ENCODE results near the gene STXBP1. TPM values are rescaled to one million over a fixed set of nuclear protein-coding genes. Genes with fewer than 3 reads are reported as not detected.

STXBP1 gene
- total and polyA plus RNA-seq, 9 of the 15 experiments (the other 6 are each of a cell fraction or from before 2014, with no cell fraction given): 4.6 to 35.1 (median 9.7) TPM

DNA sequence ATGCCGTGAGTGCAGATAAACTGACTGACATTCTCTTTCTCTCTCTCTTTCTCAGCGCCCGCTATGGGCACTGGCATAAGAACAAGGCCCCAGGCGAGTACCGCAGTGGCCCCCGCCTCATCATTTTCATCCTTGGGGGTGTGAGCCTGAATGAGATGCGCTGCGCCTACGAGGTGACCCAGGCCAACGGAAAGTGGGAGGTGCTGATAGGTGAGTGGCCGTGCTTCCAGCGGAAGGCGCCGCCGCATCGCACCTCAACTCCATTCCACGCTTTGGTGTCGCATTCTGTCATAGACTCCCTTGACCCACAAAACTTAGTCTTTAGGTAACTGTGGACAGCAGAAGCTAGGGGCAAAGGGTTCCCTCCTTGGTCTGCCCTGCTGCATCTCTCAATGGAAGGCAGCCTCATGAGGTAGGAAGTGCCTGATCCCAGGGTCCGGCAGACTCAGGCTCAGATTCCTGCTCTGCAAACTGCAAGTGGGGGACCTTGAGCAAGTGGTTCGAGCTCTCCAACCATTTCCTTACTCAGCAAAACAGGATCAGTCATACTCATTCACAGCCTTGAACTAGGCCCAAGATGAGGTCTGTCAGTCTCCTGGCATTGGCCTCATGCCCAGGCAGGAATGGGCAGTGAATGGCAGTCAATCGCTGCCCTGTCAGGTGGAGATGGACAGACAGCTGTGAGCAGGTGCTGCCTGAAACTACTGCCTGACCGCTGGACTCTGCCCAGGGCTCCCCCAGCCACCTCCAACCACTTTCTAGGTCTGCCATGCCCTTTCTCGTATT lies 70.5 kb downstream of the STXBP1 start:
- CTCF ChIA-PET (ENCODE audit: low intra/inter-chr PET ratio): no interaction called here

DNA sequence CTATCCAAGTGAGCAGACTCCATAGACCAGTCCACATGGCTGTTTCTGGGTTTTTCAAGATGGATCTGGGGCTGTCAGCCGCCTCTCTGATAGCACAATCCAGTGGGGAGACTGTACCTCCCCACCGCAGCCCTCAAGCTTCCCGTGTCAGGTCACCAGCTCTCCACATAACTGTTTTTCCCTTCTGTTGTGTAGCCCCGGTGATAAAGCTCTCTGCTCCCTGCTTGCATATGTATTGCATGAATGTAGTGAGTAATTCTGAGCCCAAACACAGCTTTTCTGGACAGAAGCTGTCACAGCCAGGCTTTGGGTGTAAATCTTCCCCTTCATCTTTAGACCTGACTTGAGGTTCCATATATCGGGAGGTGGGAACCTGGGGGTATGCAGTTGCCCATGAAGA lies 71.6 kb downstream of the STXBP1 start:
- Histone ChIP-seq H3K79me2 (ENCODE audit: control insufficient read depth, insufficient read depth, low read length) (no peaks in the 10 kb centered on the region), H2AFZ (ENCODE audit: low read depth, low read length) (no peak overlapping the region), H3K27me3 (ENCODE audit: control insufficient read depth in 2 of 2, insufficient read depth in 2 of 2, low read length in 2 of 2) (no peaks in the 10 kb centered on the region), H3K36me3 (ENCODE audit: control insufficient read depth, insufficient read depth, low read length) (peaks cover 33% of the 10 kb centered on the region; the same call in 2 of the 3 replicates), H3K4me2 (ENCODE audit: insufficient read depth, low read length) (no peak overlapping the region), H4K20me1 (replicated peaks; ENCODE audit: control insufficient read depth, insufficient read depth, low read length) (no peaks in the 10 kb centered on the region), H3K4me1 (replicated peaks in 1 of 2; ENCODE audit: control insufficient read depth in 2 of 2, insufficient read depth in 2 of 2, low read length in 2 of 2) (no peaks in the 10 kb centered on the region; a peak in 1 of 5 replicates), H3K27ac (ENCODE audit: extremely low read depth, low read depth, low read length) (no peak overlapping the region), H3K9ac (ENCODE audit: insufficient read depth in 1 of 2, low read depth in 2 of 2, low read length in 2 of 2) (no peak overlapping the region; a peak in 1 of 4 replicates), H3K9me3 (replicated peaks; ENCODE audit: control insufficient read depth, insufficient read depth, low read depth, low read length) (no peaks in the 10 kb centered on the region), H3K9me1 (ENCODE audit: control insufficient read depth, insufficient read depth, low read length) (no peaks in the 10 kb centered on the region), H3K4me3 (no peak overlapping the region)
- WGBS (ENCODE audit: insufficient coverage, low coverage, missing lambda C conversion rate): 68% methylated on average over 5 of the region's 5 CpGs
- DNase-seq (ENCODE audit: extremely low read depth in 1 of 4, low spot score in 3 of 4) (no peak), ATAC-seq (no peak; the same call in 2 of the 3 replicates), FAIRE-seq (no peak)
- intact Hi-C loops (cut with micrococcal nuclease): no loop called here
- ChIA-PET CTCF (ENCODE audit: low intra/inter-chr PET ratio) (no interaction called here), POLR2A (interaction anchor here (0.6 to 1.0 kb wide), 3 partner anchors 12 to 31 kb away, joined by 3 read pairs; no protein-coding TSS in a partner anchor)
- no TSS peak for BruUV-seq (replicated peaks)
- in situ Hi-C loops (cut with MboI): no loop called here
- TF ChIP-seq KLF10 (CRISPR knock-in tag; IDR thresholded peaks at IDR 0.05) (no peak), SP1 (CRISPR knock-in tag; IDR thresholded peaks at IDR 0.05) (no peak), CEBPG (CRISPR knock-in tag; IDR thresholded peaks at IDR 0.05) (0 out of 2 replicates have a peak, but pooled peaks have one; percentile 24), CEBPG (tag; conservative IDR thresholded peaks at IDR 0.05 in 1 of 2, IDR thresholded peaks at IDR 0.05 in 1 of 2) (no peak)

More for the DNA sequence above, 70.5 kb downstream of the STXBP1 start:
- 82% methylated on average over 22 of the region's 23 CpGs for WGBS (ENCODE audit: insufficient coverage, low coverage, missing lambda C conversion rate)
- H3K79me2 ChIP-seq (ENCODE audit: control insufficient read depth, insufficient read depth, low read length): no peaks in the 10 kb centered on the region
- H3K4me1 ChIP-seq (replicated peaks in 1 of 2; ENCODE audit: control insufficient read depth in 2 of 2, insufficient read depth in 2 of 2, low read length in 2 of 2): no peaks in the 10 kb centered on the region; a peak in 1 of 5 replicates
- H3K9ac ChIP-seq (ENCODE audit: insufficient read depth in 1 of 2, low read depth in 2 of 2, low read length in 2 of 2): peak overlapping the region in 1 of 2 experiments; percentile 65; a peak in 1 of 4 replicates
- POLR2A ChIA-PET: interaction anchor here (0.8 to 2.3 kb wide), 3 partner anchors 11 to 62 kb away, joined by 3 to 6 read pairs (median 3); no protein-coding TSS in a partner anchor
- peaks cover 34% of the 10 kb centered on the region; the same call in 2 of the 3 replicates for H3K36me3 ChIP-seq (ENCODE audit: control insufficient read depth, insufficient read depth, low read length)
- no peak overlapping the region for H3K4me2 ChIP-seq (ENCODE audit: insufficient read depth, low read length)
- H3K9me3 ChIP-seq (replicated peaks; ENCODE audit: control insufficient read depth, insufficient read depth, low read depth, low read length): no peaks in the 10 kb centered on the region
- H2AFZ ChIP-seq (ENCODE audit: low read depth, low read length): no peak overlapping the region
- no peak for DNase-seq (ENCODE audit: extremely low read depth in 1 of 4, low spot score in 3 of 4)
- H3K4me3 ChIP-seq: no peak overlapping the region
- FAIRE-seq: no peak
- no peaks in the 10 kb centered on the region for H3K9me1 ChIP-seq (ENCODE audit: control insufficient read depth, insufficient read depth, low read length)
- no peaks in the 10 kb centered on the region for H3K27me3 ChIP-seq (ENCODE audit: control insufficient read depth in 2 of 2, insufficient read depth in 2 of 2, low read length in 2 of 2)
- H4K20me1 ChIP-seq (replicated peaks; ENCODE audit: control insufficient read depth, insufficient read depth, low read length): no peaks in the 10 kb centered on the region
- BruUV-seq (replicated peaks): no TSS peak
- no peak overlapping the region for H3K27ac ChIP-seq (ENCODE audit: extremely low read depth, low read depth, low read length)
- no peak for TF ChIP-seq BRD9 (IDR thresholded peaks at IDR 0.05; ENCODE audit: low read depth, partially characterized antibody)
- no peak for TF ChIP-seq TARDBP (IDR thresholded peaks at IDR 0.05)
- TF ChIP-seq RFX7 (CRISPR knock-in tag; IDR thresholded peaks at IDR 0.05): no peak
- 0 out of 2 replicates have a peak, but pooled peaks have one; percentile 13 for TF ChIP-seq ZNF263 (CRISPR knock-in tag; IDR thresholded peaks at IDR 0.05; ENCODE audit: borderline replicate concordance)
- TF ChIP-seq C11orf30 (IDR thresholded peaks at IDR 0.05; ENCODE audit: low read depth): peak; percentile 57; the same call in 1 of the 2 replicates
- TF ChIP-seq MAFF (IDR thresholded peaks at IDR 0.05; ENCODE audit: low read length): peak; percentile 8; the same call in 1 of the 2 replicates
- TF ChIP-seq ZNF316 (IDR thresholded peaks at IDR 0.05): peak; percentile 59
- no peak for ATAC-seq
- in situ Hi-C loops (cut with MboI) (no loop called here), intact Hi-C loops (cut with micrococcal nuclease) (no loop called here)

Data from K562 (cell line).